A673 (cell line): ENCODE measurements around the gene NXF1. TPM values are rescaled to one million over a fixed set of nuclear protein-coding genes. Genes with fewer than 3 reads are reported as not detected.

ENCODE experiments used
- BruUV-seq: library from RNA; stranded (reverse); fragments of 400-500 nt; replicated peaks from 2 replicates; lab custom pipeline; 2021; lab: Mats Ljungman, UMichigan
- CTCF ChIA-PET: fragments of 300-600 bp; sonication (Branson Sonifier 250); formaldehyde crosslinking; loops from one replicate; lab custom pipeline; 2022; ENCODE audit warnings: antibody characterized with exemption; lab: Charles Lee
- POLR2A ChIA-PET: fragments of 300-600 bp; sonication (Branson Sonifier 250); formaldehyde crosslinking; loops from one replicate; lab custom pipeline; 2022; ENCODE audit warnings: antibody characterized with exemption; ENCODE audit not compliant: low non-redundant PET; lab: Charles Lee
- DNase-seq: peaks from one replicate; pipeline ENCODE4 v3.0.0-alpha.2; 2015; ENCODE audit warnings: low spot score
- H3K27ac ChIP-seq: fragments of 200-600 bp; sonication (generic); 2 replicates; pipeline ENCODE4 v1.5.1; 2016; ENCODE audit warnings: mixed run types, low read depth, mild to moderate bottlenecking, mixed read lengths, antibody characterized with exemption, low read length; ENCODE audit not compliant: poor library complexity, severe bottlenecking
- H3K27me3 ChIP-seq: fragments of 200-600 bp; sonication (generic); replicated peaks from 2 replicates; pipeline ENCODE4 v1.6.1; 2017; ENCODE audit warnings: mixed run types, low read depth, mild to moderate bottlenecking, mixed read lengths, antibody characterized with exemption, low read length; ENCODE audit not compliant: insufficient read depth, poor library complexity
- H3K36me3 ChIP-seq: fragments of 200-600 bp; sonication (generic); 2 replicates; pipeline ENCODE4 v1.6.1; 2016; ENCODE audit warnings: mixed run types, mild to moderate bottlenecking, mixed read lengths, antibody characterized with exemption, low read length; ENCODE audit not compliant: insufficient read depth, poor library complexity, severe bottlenecking
- H3K4me1 ChIP-seq: fragments of 200-600 bp; sonication (generic); 2 replicates; pipeline ENCODE4 v1.6.1; 2017; ENCODE audit warnings: mixed run types, mild to moderate bottlenecking, mixed read lengths, antibody characterized with exemption, low read length; ENCODE audit not compliant: insufficient read depth, poor library complexity, severe bottlenecking
- H3K4me3 ChIP-seq: fragments of 200-600 bp; sonication (generic); 2 replicates; pipeline ENCODE4 v1.5.1; 2016; ENCODE audit warnings: low read depth, mixed run types, mild to moderate bottlenecking, mixed read lengths, low read length; ENCODE audit not compliant: poor library complexity, severe bottlenecking
- H3K9me3 ChIP-seq: fragments of 200-600 bp; sonication (generic); 2 replicates; pipeline ENCODE4 v1.6.1; 2016; ENCODE audit warnings: mixed run types, low read depth, mild to moderate bottlenecking, mixed read lengths, antibody characterized with exemption, low read length; ENCODE audit not compliant: poor library complexity, severe bottlenecking
- CTCF ChIP-seq: fragments of 300-800, 200-600 bp; sonication (generic); conservative IDR thresholded peaks from 2 replicates; pipeline ENCODE4 v1.5.1; 2017; ENCODE audit warnings: low read depth, mild to moderate bottlenecking, antibody characterized with exemption, low read length, moderate library complexity, mixed read lengths
- EZH2 ChIP-seq: fragments of 200-600 bp; sonication (generic); IDR thresholded peaks from 2 replicates; pipeline ENCODE4 v1.6.1; 2017; ENCODE audit warnings: borderline replicate concordance, low read depth, mild to moderate bottlenecking, mixed read lengths, antibody characterized with exemption, low read length; ENCODE audit not compliant: poor library complexity, severe bottlenecking
- intact Hi-C: fragments of 100-400 bp; cut with micrococcal nuclease; formaldehyde crosslinking; loops from one replicate; pipeline ENCODE4 v1.10.0; 2022; ENCODE audit not compliant: unreplicated experiment
- total RNA-seq: library from RNA; stranded (reverse); gene quantifications from 2 replicates; pipeline ENCODE4 v1.2.3, GENCODE V29; 2021

The NXF1 gene
- total RNA-seq, 1 experiment from 2014 or later, result 82.0 TPM

GRCh38 chr11:62791501-62792201 lies 13.6 kb downstream of the NXF1 start, which contains the start of gene TMEM223:
TMEM223 (minus strand) TSS chr11:62792006; CDS start chr11:62791994, 12 bp downstream.
- Histone ChIP-seq H3K27me3 (no peaks in the 10 kb centered on the region), H3K36me3 (peaks cover 67% of the 10 kb centered on the region), H3K27ac (peak within 1 kb of the TSS; percentile 91), H3K9me3 (no peaks in the 10 kb centered on the region), H3K4me3 (peak within 1 kb of the TSS; percentile 97), H3K4me1 (peaks cover 37% of the 10 kb centered on the region)
- TF ChIP-seq CTCF (0 out of 2 replicates have a peak, but pooled peaks have one; percentile 23), EZH2 (no peak)
- no TSS peak for BruUV-seq
- POLR2A ChIA-PET, result interaction anchor here (0.6 kb wide), 1 partner anchor 93 kb away, joined by 6 read pairs; no protein-coding TSS in a partner anchor
- CTCF ChIA-PET, result interaction anchor here (0.6 kb wide), 1 partner anchor 65 kb away, joined by 3 read pairs; no protein-coding TSS in a partner anchor
- intact Hi-C loops, result loop anchor here (5.0 kb wide), 1 partner anchor 41 kb away; the partner anchor contains the start of genes STX5 and TEX54
- DNase-seq, result peak; percentile 95

DNA sequence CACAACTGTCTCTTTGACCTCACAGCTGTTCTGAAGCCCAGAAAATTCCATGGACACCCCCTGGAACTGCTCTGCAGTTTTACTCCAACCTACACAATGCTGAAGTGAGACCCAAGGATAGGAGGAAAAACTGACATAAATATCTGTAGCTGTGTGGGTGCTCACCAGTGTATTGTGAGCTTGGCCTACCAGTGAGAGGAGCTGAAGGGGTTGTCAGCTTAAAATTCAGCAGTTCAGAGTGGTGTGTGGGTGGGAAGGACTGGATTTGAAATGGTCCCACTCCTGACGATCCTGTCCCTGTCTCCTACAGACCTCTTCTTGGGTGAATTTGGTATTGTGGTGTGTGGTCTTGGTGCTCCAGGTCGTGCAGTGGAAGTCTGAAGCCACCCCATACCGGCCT lies 15.7 kb downstream of the NXF1 start:
- TF ChIP-seq EZH2 (no peak), CTCF (no peak)
- no peak for DNase-seq
- intact Hi-C loops, result loop anchor here (5.0 kb wide), 2 partner anchors 53 to 93 kb away; partner anchors contain the start of gene SLC3A2
- Histone ChIP-seq H3K27ac (peak overlapping the region; percentile 39), H3K36me3 (peaks cover 56% of the 10 kb centered on the region), H3K4me1 (peaks cover 33% of the 10 kb centered on the region), H3K27me3 (no peaks in the 10 kb centered on the region), H3K9me3 (no peaks in the 10 kb centered on the region), H3K4me3 (no peak overlapping the region)
- POLR2A ChIA-PET, result no interaction called here
- CTCF ChIA-PET, result interaction anchor here (0.8 kb wide), 1 partner anchor 365 kb away, joined by 3 read pairs; no protein-coding TSS in a partner anchor
- no TSS peak for BruUV-seq

GRCh38 chr11:62788991-62789390 lies 16.2 kb downstream of the NXF1 start:
- no peaks in the 10 kb centered on the region for H3K27me3 ChIP-seq
- H3K4me3 ChIP-seq, result peak overlapping the region; percentile 5
- no peak for DNase-seq
- ChIA-PET CTCF (interaction anchor here (0.8 kb wide), 1 partner anchor 364 kb away, joined by 3 read pairs; no protein-coding TSS in a partner anchor), POLR2A (interaction anchor here (0.6 kb wide), 1 partner anchor 60 kb away, joined by 3 read pairs; no protein-coding TSS in a partner anchor)
- no peaks in the 10 kb centered on the region for H3K9me3 ChIP-seq
- H3K4me1 ChIP-seq, result peaks cover 31% of the 10 kb centered on the region
- intact Hi-C loops, result loop anchor here (5.0 kb wide), 2 partner anchors 53 to 93 kb away; partner anchors contain the start of gene SLC3A2
- TF ChIP-seq CTCF, result no peak
- TF ChIP-seq EZH2, result no peak
- BruUV-seq, result no TSS peak
- peak overlapping the region; percentile 19 for H3K27ac ChIP-seq
- H3K36me3 ChIP-seq, result peaks cover 50% of the 10 kb centered on the region
